ENCODE results near the gene ARMCX6. TPM values are rescaled to one million over a fixed set of nuclear protein-coding genes. Genes with fewer than 3 reads are reported as not detected.

Gene ARMCX6
- total RNA-seq, 1 experiment from 2014 or later, result 27.4 TPM

- H3K36me3 Mint-ChIP-seq (ENCODE audit: insufficient read depth, unreplicated experiment), result peaks cover 9% of the 10 kb centered on the region
- H3K27me3 Mint-ChIP-seq (ENCODE audit: insufficient read depth, unreplicated experiment), result no peaks in the 10 kb centered on the region
- BruUV-seq (replicated peaks), result no TSS peak
- no peak overlapping the region for H3K4me3 ChIP-seq (ENCODE audit: low read depth, low read length)
- no peaks in the 10 kb centered on the region for H3K9me3 Mint-ChIP-seq (ENCODE audit: unreplicated experiment)
- TF ChIP-seq CTCF (IDR thresholded peaks at IDR 0.05; ENCODE audit: insufficient read depth in 1 of 2, low read depth in 1 of 2, low read length in 1 of 2, severe bottlenecking in 1 of 2, unreplicated experiment in 1 of 2), result no peak
- no peaks in the 10 kb centered on the region for H3K27me3 ChIP-seq (replicated peaks; ENCODE audit: control insufficient read depth, insufficient read depth, low read length)
- no peaks in the 10 kb centered on the region for H3K9me3 ChIP-seq
- H3K27ac Mint-ChIP-seq (ENCODE audit: unreplicated experiment), result no peak overlapping the region
- no peaks in the 10 kb centered on the region for H3K36me3 ChIP-seq (ENCODE audit: control insufficient read depth, insufficient read depth, low read length)
- POLR2A ChIA-PET, result no interaction called here
- no peaks in the 10 kb centered on the region for H3K4me1 Mint-ChIP-seq (ENCODE audit: low read depth, unreplicated experiment)
- no peaks in the 10 kb centered on the region for H3K4me1 ChIP-seq
- H3K4me3 Mint-ChIP-seq (ENCODE audit: unreplicated experiment), result no peak overlapping the region
- CTCF ChIA-PET, result no interaction called here
- peak in 1 of 2 experiments; percentile 4 for DNase-seq
- intact Hi-C loops (cut with micrococcal nuclease; ENCODE audit: unreplicated experiment), result loop anchor here (5.0 kb wide), 2 partner anchors 138 to 178 kb away; no protein-coding TSS in a partner anchor
Observed at GRCh38 chrX:101619364-101619763, 1.6 kb upstream of the ARMCX6 start.

- Histone ChIP-seq H3K4me1 (no peaks in the 10 kb centered on the region), H3K27me3 (replicated peaks; ENCODE audit: control insufficient read depth, insufficient read depth, low read length) (no peaks in the 10 kb centered on the region), H3K9me3 (no peaks in the 10 kb centered on the region), H3K4me3 (ENCODE audit: low read depth, low read length) (no peak overlapping the region), H3K36me3 (ENCODE audit: control insufficient read depth, insufficient read depth, low read length) (no peaks in the 10 kb centered on the region)
- ChIA-PET POLR2A (no interaction called here), CTCF (no interaction called here)
- intact Hi-C loops (cut with micrococcal nuclease; ENCODE audit: unreplicated experiment), result no loop called here
- BruUV-seq (replicated peaks), result no TSS peak
- TF ChIP-seq CTCF (IDR thresholded peaks at IDR 0.05; ENCODE audit: insufficient read depth in 1 of 2, low read depth in 1 of 2, low read length in 1 of 2, severe bottlenecking in 1 of 2, unreplicated experiment in 1 of 2), result no peak
- Mint-ChIP-seq H3K4me1 (ENCODE audit: low read depth, unreplicated experiment) (no peaks in the 10 kb centered on the region), H3K27ac (ENCODE audit: unreplicated experiment) (no peak overlapping the region), H3K4me3 (ENCODE audit: unreplicated experiment) (no peak overlapping the region), H3K36me3 (ENCODE audit: insufficient read depth, unreplicated experiment) (no peaks in the 10 kb centered on the region), H3K27me3 (ENCODE audit: insufficient read depth, unreplicated experiment) (peaks cover 7% of the 10 kb centered on the region), H3K9me3 (ENCODE audit: unreplicated experiment) (no peaks in the 10 kb centered on the region)
- DNase-seq, result no peak
Observed at GRCh38 chrX:101605728-101606127, 12.1 kb downstream of the ARMCX6 start.

- ChIA-PET CTCF (no interaction called here), POLR2A (no interaction called here)
- no peak for DNase-seq
- Mint-ChIP-seq H3K36me3 (ENCODE audit: insufficient read depth, unreplicated experiment) (no peaks in the 10 kb centered on the region), H3K4me3 (ENCODE audit: unreplicated experiment) (no peak overlapping the region), H3K4me1 (ENCODE audit: low read depth, unreplicated experiment) (no peaks in the 10 kb centered on the region), H3K9me3 (ENCODE audit: unreplicated experiment) (no peaks in the 10 kb centered on the region), H3K27me3 (ENCODE audit: insufficient read depth, unreplicated experiment) (peaks cover 7% of the 10 kb centered on the region), H3K27ac (ENCODE audit: unreplicated experiment) (no peak overlapping the region)
- intact Hi-C loops (cut with micrococcal nuclease; ENCODE audit: unreplicated experiment), result no loop called here
- H3K27me3 ChIP-seq (replicated peaks; ENCODE audit: control insufficient read depth, insufficient read depth, low read length), result no peaks in the 10 kb centered on the region
- no peaks in the 10 kb centered on the region for H3K9me3 ChIP-seq
- no peak overlapping the region for H3K4me3 ChIP-seq (ENCODE audit: low read depth, low read length)
- no TSS peak for BruUV-seq (replicated peaks)
- H3K36me3 ChIP-seq (ENCODE audit: control insufficient read depth, insufficient read depth, low read length), result no peaks in the 10 kb centered on the region
- no peaks in the 10 kb centered on the region for H3K4me1 ChIP-seq
- TF ChIP-seq CTCF (IDR thresholded peaks at IDR 0.05; ENCODE audit: insufficient read depth in 1 of 2, low read depth in 1 of 2, low read length in 1 of 2, severe bottlenecking in 1 of 2, unreplicated experiment in 1 of 2), result no peak
Observed at GRCh38 chrX:101605146-101605545, 12.7 kb downstream of the ARMCX6 start.
